Memory B cell (primary cell): ENCODE results near the gene METTL5.
A peak's percentile ranks its signal among the peaks of the same experiment; 100 is the strongest.
"Not testable (repeated sequence)": the region's sequence is repeated elsewhere in the genome, so short reads cannot be mapped to it uniquely, and the experiment has no call there.

Experiments
- ATAC-seq: fragments of 150-1000 bp; cut with Tn5 transposase; 2 replicates; pipeline ENCODE4 v1.10.0; 2021; ENCODE audit warnings: low read depth, mild to moderate bottlenecking, moderate library complexity
- DNase-seq, 2 donors: peaks; one replicate each; pipeline ENCODE4 v3.0.0; 2022; ENCODE audit warnings: low spot score in 2 of 2
- H3K27ac Mint-ChIP-seq: one replicate; pipeline ENCODE4 v1.8.0; 2022; ENCODE audit warnings: mild to moderate bottlenecking, moderate library complexity, mixed read lengths
- H3K27me3 Mint-ChIP-seq: one replicate; pipeline ENCODE4 v1.8.0; 2022; ENCODE audit warnings: mixed read lengths
- H3K36me3 Mint-ChIP-seq: one replicate; pipeline ENCODE4 v1.8.0; 2022; ENCODE audit warnings: mild to moderate bottlenecking, mixed read lengths
- H3K4me1 Mint-ChIP-seq: one replicate; pipeline ENCODE4 v1.8.0; 2022; ENCODE audit warnings: mixed read lengths
- H3K4me3 Mint-ChIP-seq: one replicate; pipeline ENCODE4 v1.8.0; 2022; ENCODE audit warnings: mild to moderate bottlenecking, moderate library complexity, mixed read lengths
- H3K9me3 Mint-ChIP-seq: one replicate; pipeline ENCODE4 v1.8.0; 2022; ENCODE audit warnings: mixed read lengths

The METTL5 gene

DNA sequence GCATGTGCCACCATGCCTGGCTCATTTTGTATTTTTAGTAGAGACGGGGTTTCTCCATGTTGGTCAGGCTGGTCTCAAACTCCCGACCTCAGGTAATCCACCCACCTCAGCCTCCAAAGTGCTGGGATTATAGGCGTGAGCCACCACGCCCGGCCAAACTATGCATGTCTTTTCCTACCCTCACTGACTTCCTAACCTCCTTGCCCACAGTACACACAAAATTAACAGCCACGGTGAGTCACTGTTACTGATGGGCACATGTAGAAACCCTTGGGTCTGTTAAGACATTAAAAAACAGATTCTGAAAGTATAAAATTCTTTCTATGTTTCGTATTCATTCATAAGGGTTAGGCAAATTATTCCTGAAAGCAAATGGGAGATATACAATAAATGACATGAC lies 4.6 kb downstream of the METTL5 start:
- H3K9me3 Mint-ChIP-seq, ATAC-seq, H3K4me3 Mint-ChIP-seq, H3K27me3 Mint-ChIP-seq, DNase-seq: not testable (repeated sequence)
- H3K27ac Mint-ChIP-seq: peak overlapping the region; percentile 37
- peaks cover 21% of the 10 kb centered on the region for H3K36me3 Mint-ChIP-seq
- H3K4me1 Mint-ChIP-seq: peaks cover 21% of the 10 kb centered on the region

DNA sequence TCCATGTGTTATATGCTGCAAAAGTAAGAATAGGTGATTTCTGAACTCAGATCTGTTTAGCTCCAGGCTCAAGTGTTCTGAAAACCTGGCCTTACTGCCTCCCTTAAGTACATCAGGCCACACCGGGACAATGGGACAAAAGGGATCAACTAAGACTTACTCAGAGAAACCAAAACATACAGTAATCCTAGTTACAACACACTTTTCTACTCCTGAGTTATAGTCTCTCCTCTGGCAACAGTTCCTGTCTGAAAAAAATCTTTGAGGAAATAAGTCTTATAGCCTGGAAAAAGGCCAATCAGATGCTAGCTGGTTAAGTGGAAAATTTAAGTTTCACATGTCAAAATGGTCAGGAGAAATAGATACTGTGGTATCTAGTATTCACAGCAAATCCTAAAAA lies 5.6 kb downstream of the METTL5 start:
- no peak overlapping the region for H3K4me3 Mint-ChIP-seq
- H3K36me3 Mint-ChIP-seq: peaks cover 23% of the 10 kb centered on the region
- DNase-seq (no peak), ATAC-seq (no peak)
- H3K4me1 Mint-ChIP-seq: peaks cover 16% of the 10 kb centered on the region
- H3K9me3 Mint-ChIP-seq: peaks cover 2% of the 10 kb centered on the region
- H3K27me3 Mint-ChIP-seq: no peaks in the 10 kb centered on the region
- H3K27ac Mint-ChIP-seq: peak overlapping the region; percentile 20

DNA sequence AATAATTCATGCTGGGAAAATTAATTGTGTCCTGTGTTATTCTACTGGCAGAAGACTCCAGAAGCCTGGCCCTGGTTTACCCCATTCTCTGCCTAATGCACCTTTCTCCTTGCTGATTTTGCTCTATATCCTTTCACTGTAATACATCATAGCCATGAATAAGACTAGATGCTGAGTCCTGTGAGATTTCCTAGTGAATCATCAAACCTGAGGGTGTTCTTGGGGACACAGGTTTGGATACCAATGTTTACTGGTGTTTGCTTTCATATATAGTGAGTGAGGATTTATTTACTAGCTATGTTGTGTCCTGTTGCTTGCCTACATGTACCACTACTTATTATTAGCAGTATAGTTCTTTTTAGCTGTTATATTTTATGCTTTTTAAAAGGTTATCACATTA lies 6.5 kb downstream of the METTL5 start:
- no peak for ATAC-seq
- DNase-seq: no peak
- no peak overlapping the region for H3K4me3 Mint-ChIP-seq
- peaks cover 23% of the 10 kb centered on the region for H3K36me3 Mint-ChIP-seq
- peaks cover 10% of the 10 kb centered on the region for H3K4me1 Mint-ChIP-seq
- H3K27ac Mint-ChIP-seq: peak overlapping the region; percentile 68
- no peaks in the 10 kb centered on the region for H3K27me3 Mint-ChIP-seq
- peaks cover 2% of the 10 kb centered on the region for H3K9me3 Mint-ChIP-seq

DNA sequence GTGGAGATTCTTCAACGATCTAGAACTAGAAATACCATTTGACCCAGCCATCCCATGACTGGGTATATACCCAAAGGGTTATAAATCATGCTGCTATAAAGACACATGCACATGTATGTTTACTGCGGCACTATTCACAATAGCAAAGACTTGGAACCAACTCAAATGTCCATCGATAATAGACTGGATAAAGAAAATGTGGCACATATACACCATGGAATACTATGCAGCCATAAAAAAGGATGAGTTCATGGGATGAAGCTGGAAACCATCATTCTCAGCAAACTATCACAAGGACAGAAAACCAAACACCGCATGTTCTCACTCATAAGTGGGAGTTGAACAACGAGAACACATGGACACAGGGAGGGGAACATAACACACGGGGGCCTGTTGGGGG lies 7.3 kb downstream of the METTL5 start:
- not testable (repeated sequence) for H3K9me3 Mint-ChIP-seq, H3K4me1 Mint-ChIP-seq, H3K4me3 Mint-ChIP-seq, ATAC-seq, H3K27ac Mint-ChIP-seq, H3K27me3 Mint-ChIP-seq, DNase-seq
- H3K36me3 Mint-ChIP-seq: peaks cover 25% of the 10 kb centered on the region

DNA sequence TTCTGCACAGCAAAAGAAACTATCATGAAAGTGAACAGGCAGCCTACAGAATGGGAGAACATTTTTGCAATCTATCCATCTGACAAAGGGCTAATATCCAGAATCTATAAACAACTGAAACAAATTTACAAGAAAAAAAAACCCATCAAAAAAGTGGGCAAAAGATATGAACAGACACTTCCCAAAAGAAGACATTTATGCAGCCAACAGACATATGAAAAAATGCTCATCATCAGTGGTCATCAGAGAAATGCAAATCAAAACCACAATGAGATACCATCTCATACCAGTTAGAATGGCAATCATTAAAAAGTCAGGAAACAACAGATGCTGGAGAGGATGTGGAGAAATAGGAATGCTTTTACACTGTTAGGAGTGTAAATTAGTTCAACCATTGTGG lies 7.7 kb downstream of the METTL5 start:
- not testable (repeated sequence) for DNase-seq, H3K4me1 Mint-ChIP-seq, H3K27ac Mint-ChIP-seq, H3K27me3 Mint-ChIP-seq, ATAC-seq, H3K9me3 Mint-ChIP-seq, H3K4me3 Mint-ChIP-seq
- H3K36me3 Mint-ChIP-seq: peaks cover 25% of the 10 kb centered on the region

DNA sequence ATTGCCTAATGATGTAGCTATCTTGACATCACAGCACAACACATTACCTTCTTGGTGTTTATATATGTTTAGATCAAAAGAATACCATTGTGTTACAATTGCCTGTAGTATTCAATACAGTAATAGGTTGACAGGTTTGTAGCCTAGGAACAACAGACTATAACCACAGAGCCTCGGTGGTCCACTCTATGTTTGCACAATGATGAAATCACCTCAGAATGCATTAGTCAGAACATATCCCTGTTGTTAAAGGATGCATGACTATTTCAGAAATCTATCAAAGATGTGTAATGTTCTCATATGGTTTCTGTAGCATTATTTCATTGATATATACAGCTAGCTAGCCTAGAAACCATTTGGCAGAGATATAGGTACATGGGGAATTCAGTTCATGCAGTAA lies 8.9 kb downstream of the METTL5 start:
- ATAC-seq (no peak), DNase-seq (no peak)
- no peaks in the 10 kb centered on the region for H3K27me3 Mint-ChIP-seq
- H3K36me3 Mint-ChIP-seq: peaks cover 29% of the 10 kb centered on the region
- H3K27ac Mint-ChIP-seq: no peak overlapping the region
- no peaks in the 10 kb centered on the region for H3K9me3 Mint-ChIP-seq
- peaks cover 2% of the 10 kb centered on the region for H3K4me1 Mint-ChIP-seq
- H3K4me3 Mint-ChIP-seq: no peak overlapping the region

DNA sequence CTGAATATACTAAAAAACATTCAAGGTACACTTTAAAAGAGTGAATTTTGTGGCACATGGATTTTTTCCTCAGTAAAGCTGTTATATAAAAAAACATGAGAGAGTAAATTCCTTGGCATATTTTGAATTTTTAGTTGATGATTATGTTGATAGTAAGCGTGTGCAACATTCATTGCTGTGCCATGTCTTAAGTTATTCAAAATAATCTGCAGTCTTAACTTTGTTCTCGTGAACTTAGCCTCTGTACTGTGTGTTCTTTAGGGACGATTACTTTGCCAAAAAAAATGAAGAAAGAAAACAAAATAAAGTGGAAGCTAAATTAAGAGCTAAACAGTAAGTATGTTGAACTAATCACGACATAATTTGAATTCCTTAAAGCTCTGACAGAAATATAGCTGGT lies 16.5 kb downstream of the METTL5 start:
- DNase-seq (no peak), ATAC-seq (no peak)
- no peak overlapping the region for H3K4me3 Mint-ChIP-seq
- no peak overlapping the region for H3K27ac Mint-ChIP-seq
- H3K36me3 Mint-ChIP-seq: peaks cover 25% of the 10 kb centered on the region
- no peaks in the 10 kb centered on the region for H3K4me1 Mint-ChIP-seq
- H3K9me3 Mint-ChIP-seq: no peaks in the 10 kb centered on the region
- H3K27me3 Mint-ChIP-seq: no peaks in the 10 kb centered on the region

DNA sequence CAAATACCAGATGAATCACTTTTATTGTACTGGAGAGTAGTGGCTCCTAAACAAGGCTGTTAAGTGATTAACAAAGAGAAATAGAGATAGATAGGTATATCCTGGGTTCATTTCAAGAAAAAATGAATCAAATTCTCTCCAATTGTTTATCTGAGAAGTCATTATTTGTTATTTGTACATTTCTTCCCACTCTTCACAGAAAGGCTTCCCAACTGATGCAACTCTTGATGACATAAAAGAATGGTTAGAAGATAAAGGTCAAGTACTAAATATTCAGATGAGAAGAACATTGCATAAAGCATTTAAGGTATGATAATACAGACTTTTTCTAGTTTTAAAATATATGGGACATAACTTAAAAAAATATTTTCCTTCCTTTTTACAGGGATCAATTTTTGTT lies 18.1 kb downstream of the METTL5 start:
- Mint-ChIP-seq H3K27me3 (no peaks in the 10 kb centered on the region), H3K4me3 (no peak overlapping the region), H3K9me3 (no peaks in the 10 kb centered on the region), H3K36me3 (peaks cover 25% of the 10 kb centered on the region), H3K27ac (no peak overlapping the region), H3K4me1 (peaks cover 2% of the 10 kb centered on the region)
- no peak for DNase-seq
- ATAC-seq: no peak

DNA sequence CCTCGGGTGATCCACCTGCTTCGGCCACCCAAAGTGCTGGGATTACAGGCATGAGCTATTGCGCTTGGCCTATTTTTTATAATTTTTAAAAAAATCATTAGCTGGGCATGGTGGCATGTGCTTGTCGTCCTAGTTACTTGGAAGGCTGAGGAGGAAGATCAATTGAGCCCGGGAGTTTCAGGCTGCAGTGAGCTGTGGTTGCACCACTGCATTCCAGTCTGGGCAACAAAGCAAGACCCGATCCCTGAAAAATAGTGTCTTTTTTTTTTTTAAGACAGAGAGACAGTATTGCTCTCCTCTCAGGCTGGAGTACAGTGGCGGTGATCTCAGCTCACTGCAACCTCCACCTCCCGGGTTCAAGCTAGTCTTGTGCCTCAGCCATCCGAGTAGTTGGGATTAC lies 21.2 kb downstream of the METTL5 start:
- Mint-ChIP-seq H3K4me1 (peaks cover 9% of the 10 kb centered on the region), H3K27ac (no peak overlapping the region), H3K27me3 (no peaks in the 10 kb centered on the region), H3K9me3 (no peaks in the 10 kb centered on the region), H3K36me3 (peaks cover 10% of the 10 kb centered on the region), H3K4me3 (no peak overlapping the region)
- DNase-seq: no peak
- ATAC-seq: no peak

DNA sequence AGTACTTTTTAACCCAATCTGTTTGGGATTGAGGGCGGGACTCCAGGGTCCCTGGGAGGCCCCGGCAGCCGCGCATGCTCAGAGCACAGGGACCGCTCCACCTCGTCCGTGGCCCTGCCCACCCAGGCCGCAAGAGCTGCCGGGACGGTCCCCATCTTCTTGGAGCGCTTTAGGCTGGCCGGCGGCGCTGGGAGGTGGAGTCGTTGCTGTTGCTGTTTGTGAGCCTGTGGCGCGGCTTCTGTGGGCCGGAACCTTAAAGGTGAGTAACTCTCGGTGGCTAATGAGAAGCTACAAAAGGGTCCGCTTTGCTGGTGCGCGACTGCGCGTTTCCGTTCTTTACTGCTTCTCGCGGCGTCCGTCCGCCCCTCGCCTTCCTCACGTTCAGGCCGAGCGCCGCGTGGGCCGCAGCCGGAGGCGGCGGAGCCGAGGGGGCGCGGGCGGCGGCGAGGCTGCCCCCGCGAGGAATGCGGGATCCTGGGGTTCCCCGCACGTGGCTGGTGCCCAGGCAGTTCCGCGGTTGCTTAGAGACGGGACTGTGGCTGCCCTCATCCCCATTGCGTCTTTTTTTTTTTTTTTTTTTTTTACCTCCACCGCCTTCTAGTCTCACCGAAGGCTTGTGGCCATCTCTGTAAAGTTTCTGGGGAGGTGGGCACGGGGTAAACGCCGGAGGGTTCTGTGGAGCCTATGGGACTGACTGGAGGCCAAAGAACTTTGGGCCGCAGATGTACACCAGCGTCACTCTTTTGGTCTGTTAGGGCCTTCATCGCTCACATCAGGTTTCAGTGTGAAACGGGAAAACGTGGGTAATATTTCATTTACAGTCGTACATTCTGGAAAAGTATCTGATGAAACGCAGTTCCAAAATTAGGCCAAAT lies 25.8 kb downstream of the METTL5 start, which contains the start of gene SSB:
TSS of gene SSB (plus strand) at position 154 of the 875 bp plus-strand sequence. CDS start 2,090 bp downstream, outside the sequence.
- peak within 1 kb of the TSS; percentile 95 for H3K27ac Mint-ChIP-seq
- peaks cover 1% of the 10 kb centered on the region for H3K27me3 Mint-ChIP-seq
- peaks cover 9% of the 10 kb centered on the region for H3K4me1 Mint-ChIP-seq

DNA sequence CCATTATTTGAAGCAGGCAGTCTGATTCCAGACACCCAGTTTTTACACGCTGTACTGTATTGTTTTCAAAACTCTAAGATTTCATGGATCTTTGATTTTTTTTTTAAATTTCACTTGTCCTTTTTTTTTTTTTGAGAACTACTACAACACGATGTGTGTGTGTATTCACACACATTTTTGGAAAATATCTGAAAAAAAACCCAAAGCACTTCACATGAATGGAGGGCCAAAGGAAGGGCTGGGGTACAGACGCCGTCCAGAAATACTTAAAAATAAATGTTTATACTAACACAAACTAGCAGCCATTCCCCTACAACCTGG lies 26.3 kb downstream of the METTL5 start:
- Mint-ChIP-seq H3K27me3 (peaks cover 1% of the 10 kb centered on the region), H3K9me3 (no peaks in the 10 kb centered on the region)

More for the DNA sequence above, 25.8 kb downstream of the METTL5 start, which contains the start of gene SSB:
- H3K36me3 Mint-ChIP-seq: peaks cover 3% of the 10 kb centered on the region
- peak; percentile 84 to 85 for DNase-seq
- peak; percentile 90 for ATAC-seq
- no peaks in the 10 kb centered on the region for H3K9me3 Mint-ChIP-seq
- peak within 1 kb of the TSS; percentile 91 for H3K4me3 Mint-ChIP-seq

DNA sequence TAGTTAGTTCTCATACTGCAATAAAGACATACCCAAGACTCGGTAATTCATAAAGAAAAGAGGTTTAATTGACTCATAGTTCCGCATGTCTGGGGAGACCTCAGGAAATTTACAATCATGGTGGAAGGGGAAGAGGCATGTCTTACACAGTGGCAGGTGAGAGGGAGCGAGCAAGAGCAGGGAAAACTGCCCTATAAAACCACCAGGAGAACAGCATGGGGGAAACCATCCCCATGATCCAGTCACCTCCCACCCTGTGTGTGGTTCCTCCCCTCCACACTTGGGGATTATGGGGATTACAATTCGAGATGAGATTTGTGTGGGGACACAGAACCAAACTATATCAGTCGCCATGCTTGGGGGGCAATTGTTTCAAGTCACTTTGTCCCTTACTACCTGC lies 27.1 kb downstream of the METTL5 start:
- Mint-ChIP-seq H3K4me3 (peak overlapping the region; percentile 55), H3K9me3 (no peaks in the 10 kb centered on the region), H3K27ac (peak overlapping the region; percentile 12), H3K36me3 (peaks cover 3% of the 10 kb centered on the region), H3K27me3 (peaks cover 1% of the 10 kb centered on the region), H3K4me1 (peaks cover 8% of the 10 kb centered on the region)
- DNase-seq (no peak), ATAC-seq (no peak)

More for the DNA sequence above, 26.3 kb downstream of the METTL5 start:
- Mint-ChIP-seq H3K4me1 (peaks cover 9% of the 10 kb centered on the region), H3K4me3 (peak overlapping the region; percentile 91), H3K36me3 (peaks cover 3% of the 10 kb centered on the region), H3K27ac (peak overlapping the region; percentile 95)
- no peak for DNase-seq
- ATAC-seq: no peak

DNA sequence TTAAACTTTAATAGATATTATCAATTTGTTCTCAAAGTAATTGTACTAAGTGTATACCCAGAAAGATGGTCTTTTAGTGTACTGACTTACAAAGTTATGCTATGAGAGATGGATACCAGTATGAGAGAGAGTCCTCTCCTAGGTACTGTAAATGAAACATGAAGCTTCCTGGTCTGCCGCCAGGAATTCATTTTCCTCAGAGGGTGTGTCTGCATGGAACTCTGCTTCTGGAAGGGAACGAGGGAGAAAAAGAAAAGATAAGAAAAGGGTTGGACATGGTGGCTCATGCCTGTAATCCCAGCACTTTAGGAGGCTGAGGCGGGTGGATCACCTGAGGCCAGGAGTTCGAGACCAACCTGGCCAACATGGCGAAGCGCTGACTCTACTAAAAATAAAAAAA lies 28.3 kb downstream of the METTL5 start:
- ATAC-seq (no peak), DNase-seq (no peak)

DNA sequence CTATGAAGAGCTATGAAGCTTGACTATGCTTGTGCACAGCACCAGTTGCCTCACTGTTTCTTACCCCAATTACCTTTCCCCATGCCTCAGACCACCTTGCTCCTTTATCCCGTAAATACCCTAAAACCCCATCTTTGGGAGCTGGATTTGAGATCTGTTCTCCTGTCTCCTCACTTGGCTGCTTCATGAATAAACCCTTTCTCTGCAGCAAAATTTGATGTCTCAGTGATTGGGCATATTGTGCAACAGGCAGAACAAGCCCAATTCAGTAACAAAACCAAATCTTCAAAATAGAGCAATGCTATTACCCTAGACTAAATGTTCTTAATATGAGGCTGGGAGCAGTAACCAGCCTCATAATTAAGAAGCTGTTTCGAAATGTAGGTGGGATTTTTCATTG lies 29.5 kb downstream of the METTL5 start:
- no peak overlapping the region for H3K27ac Mint-ChIP-seq
- H3K4me3 Mint-ChIP-seq: no peak overlapping the region
- DNase-seq (no peak), ATAC-seq (no peak)
- no peaks in the 10 kb centered on the region for H3K36me3 Mint-ChIP-seq
- peaks cover 7% of the 10 kb centered on the region for H3K4me1 Mint-ChIP-seq
- peaks cover 1% of the 10 kb centered on the region for H3K27me3 Mint-ChIP-seq
- no peaks in the 10 kb centered on the region for H3K9me3 Mint-ChIP-seq

More for the DNA sequence above, 28.3 kb downstream of the METTL5 start:
- Mint-ChIP-seq H3K27me3 (peaks cover 1% of the 10 kb centered on the region), H3K4me1 (peaks cover 7% of the 10 kb centered on the region), H3K36me3 (peaks cover 1% of the 10 kb centered on the region), H3K4me3 (no peak overlapping the region), H3K27ac (no peak overlapping the region), H3K9me3 (no peaks in the 10 kb centered on the region)

DNA sequence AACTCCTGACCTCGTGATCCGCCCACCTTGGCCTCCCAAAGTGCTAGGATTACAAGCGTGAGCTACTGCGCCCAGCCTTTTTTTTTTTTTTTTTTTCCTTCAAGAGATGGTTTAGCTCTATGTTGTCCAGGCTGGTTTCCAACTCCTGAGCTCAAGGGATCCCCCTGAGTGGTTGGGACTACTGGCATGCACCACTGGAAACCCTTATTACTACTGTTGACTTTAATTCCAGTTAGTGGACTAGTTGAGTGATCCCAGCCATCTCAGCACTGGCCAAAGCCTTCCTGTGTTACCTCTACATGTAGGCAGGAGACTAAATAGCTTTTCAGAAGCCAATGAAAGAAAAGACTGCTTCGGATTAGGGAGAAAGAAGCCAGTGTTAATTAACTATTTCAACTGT lies 34.1 kb downstream of the METTL5 start:
- ATAC-seq (no peak), DNase-seq (no peak)
- H3K4me3 Mint-ChIP-seq: no peak overlapping the region
- no peaks in the 10 kb centered on the region for H3K36me3 Mint-ChIP-seq
- no peak overlapping the region for H3K27ac Mint-ChIP-seq
- no peaks in the 10 kb centered on the region for H3K9me3 Mint-ChIP-seq
- peaks cover 10% of the 10 kb centered on the region for H3K27me3 Mint-ChIP-seq
- H3K4me1 Mint-ChIP-seq: peaks cover 5% of the 10 kb centered on the region
